GM10847 (cell line): ENCODE results near the gene SEPTIN1.

ENCODE experiments used
- POLR2A ChIP-seq: IDR thresholded peaks from 2 replicates; pipeline ENCODE4 v1.6.1; 2011; ENCODE audit not compliant: insufficient read length; ENCODE audit errors: extremely low read depth

SEPTIN1 gene

DNA sequence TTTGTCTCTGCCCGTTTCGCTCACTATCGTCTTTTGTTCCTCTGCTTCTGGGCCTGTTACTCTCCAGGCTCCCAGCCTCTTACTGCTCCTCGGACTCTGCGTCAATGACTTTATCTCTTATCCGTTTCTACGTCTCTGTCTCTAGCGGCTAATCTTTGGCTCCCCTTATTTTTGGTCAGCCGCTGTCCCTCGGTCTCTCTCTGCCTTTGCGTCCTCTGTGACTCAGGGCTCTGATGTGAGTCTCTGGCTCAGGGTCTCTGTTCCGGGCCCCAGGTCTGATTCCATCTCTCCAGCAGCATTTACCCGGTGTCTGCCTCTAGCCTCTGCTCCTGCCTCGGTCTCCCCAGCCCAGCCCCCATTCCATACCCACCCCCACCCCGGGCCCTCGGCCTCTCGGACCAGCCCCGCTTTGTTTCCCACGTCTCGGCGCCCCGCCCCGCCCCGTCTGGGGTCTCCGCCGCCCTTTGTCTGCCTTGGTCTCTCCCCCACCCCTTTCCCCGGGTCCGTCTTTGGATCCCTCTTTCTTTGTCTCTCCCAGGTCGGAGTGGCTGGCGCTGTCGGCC, 12.3 kb upstream of the SEPTIN1 start:
- TF ChIP-seq POLR2A, result no peak

DNA sequence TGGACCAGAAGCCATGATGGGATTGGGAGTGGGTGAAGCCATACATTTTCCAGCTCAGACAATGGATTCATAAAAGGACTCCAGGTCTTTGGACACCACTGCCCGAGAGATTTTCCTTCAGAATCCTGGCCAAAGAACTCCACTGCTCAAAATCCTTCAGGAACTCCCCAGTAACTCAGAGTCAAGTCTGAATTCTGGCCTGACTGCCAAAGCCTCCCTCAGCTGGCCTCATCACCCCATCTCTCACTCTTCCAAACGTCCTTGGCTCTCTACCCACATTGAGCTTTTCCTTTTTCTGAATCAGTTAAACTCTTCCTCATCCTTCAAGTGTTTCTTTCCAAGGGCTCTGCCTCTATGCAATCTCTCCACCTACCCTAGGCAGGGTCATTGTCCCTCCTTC, 1.2 kb upstream of the SEPTIN1 start:
- TF ChIP-seq POLR2A, result no peak

DNA sequence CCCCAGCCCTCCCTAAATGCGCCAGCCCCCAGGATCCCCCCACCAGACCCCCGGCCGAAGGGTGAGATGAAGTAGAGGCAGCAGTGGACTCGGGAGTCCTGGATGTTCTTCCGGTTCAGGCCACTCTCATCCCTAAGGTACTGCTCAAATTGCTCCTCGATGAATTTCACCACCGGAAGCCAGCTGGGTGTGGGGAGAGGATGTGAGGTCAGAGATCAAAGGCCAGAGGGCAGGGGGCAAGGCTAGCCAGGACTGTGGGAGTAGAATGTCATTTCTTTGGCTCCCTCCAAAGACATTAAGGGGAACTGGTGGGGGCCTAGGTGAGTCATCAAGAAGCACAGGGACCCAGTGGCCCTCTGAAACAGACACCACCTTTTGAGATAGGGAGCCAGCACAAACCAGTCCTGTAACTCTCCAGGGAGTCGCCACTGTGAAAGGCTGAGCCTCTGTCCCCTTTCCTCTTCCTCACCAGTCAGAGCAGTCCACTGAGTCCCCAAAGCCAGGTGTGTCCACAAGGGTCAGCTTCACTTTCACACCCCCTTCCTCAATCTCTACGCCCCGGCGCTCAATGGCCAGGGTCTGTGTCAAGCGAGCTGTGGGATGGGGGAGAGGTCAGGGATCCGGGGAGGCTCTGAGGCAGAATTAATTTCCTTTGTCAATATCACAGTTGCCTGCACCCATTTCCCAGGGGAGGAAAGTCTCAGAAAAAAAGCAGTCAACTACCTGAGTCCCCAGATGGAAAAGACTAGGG, 895 bp downstream of the SEPTIN1 start:
- no peak for TF ChIP-seq POLR2A

DNA sequence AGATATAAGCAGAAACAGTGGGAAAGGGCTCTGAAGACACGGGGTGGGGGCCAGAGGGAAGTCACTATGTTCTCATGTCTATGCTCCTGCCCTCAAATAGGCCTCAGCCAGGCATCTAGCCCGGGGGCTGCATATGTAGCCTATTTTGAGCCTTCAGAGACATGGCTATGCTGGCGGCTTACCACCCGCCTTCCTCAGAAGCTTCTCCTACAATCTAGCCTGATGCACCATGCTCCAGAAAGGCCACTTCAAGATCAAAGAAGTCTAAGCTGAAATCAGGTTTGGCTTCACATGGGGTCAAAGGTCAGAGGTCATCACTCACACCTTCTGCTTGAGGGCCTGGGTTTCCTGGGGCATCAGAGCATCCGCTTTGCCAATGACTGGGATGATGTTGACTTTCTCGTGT, 1.6 kb downstream of the SEPTIN1 start:
- TF ChIP-seq POLR2A, result no peak

DNA sequence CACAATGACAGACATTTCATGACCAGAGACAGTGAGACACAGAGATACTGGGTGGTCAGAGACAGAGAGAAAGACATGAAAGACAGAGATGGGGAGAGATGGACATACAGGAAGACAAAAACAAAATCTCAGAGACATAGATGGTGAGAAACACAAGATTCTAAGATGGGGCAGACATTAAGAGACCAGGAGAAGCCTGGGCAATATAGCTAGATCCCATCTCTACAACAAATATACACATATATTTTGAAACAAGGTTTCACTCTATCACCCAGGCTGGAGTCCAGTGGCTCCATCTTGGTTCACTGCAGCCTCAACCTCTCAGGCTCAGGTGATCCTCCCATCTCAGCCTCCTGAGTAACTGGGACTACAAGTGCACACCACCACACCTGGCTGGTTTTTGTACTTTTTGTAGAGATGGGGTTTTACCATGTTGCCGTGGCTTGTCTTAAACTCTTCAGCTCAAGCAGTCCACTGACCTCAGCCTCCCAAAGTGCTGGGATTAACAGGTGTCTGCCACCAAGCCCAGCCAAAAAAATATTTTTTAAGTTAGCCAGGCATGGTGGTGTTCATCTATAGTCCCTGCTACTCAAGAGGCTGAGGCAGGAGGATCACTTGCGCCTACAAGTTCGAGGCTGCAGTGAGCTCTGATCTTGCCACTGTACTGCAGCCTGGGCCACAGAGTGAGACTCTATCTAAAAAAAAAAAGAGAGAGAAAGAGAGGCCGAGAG, 2.1 kb downstream of the SEPTIN1 start:
- no peak for TF ChIP-seq POLR2A

DNA sequence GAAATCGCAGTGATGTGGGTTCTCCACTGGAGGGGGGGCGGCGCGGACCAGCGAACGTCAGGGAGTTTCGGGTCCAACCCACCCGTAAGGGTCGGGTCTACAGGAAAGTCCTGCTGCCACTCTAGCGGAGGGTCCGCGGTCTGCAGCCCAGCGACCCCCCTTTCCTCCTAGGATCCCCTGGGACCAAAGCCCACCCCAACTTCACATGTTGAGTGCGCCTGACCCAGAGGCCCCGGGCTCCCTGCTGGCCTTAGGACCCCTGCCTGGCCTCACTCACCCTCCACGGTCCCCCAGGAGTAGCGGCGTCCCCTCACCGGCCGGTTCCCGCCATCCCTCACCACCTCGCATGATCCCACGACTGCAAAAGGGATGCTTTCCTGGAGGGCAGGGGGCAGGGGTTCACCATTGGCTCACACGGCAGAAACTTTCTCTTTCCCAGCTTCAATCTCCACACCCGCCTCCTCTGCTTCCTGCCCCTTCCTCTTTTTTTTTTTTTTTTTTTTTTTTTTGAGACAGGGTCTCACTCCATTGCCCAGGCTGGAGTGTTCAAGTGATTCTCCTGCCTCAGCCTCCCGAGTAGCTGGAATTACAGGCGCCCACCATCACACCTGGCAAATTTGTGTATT, 3.1 kb downstream of the SEPTIN1 start:
- TF ChIP-seq POLR2A, result no peak

DNA sequence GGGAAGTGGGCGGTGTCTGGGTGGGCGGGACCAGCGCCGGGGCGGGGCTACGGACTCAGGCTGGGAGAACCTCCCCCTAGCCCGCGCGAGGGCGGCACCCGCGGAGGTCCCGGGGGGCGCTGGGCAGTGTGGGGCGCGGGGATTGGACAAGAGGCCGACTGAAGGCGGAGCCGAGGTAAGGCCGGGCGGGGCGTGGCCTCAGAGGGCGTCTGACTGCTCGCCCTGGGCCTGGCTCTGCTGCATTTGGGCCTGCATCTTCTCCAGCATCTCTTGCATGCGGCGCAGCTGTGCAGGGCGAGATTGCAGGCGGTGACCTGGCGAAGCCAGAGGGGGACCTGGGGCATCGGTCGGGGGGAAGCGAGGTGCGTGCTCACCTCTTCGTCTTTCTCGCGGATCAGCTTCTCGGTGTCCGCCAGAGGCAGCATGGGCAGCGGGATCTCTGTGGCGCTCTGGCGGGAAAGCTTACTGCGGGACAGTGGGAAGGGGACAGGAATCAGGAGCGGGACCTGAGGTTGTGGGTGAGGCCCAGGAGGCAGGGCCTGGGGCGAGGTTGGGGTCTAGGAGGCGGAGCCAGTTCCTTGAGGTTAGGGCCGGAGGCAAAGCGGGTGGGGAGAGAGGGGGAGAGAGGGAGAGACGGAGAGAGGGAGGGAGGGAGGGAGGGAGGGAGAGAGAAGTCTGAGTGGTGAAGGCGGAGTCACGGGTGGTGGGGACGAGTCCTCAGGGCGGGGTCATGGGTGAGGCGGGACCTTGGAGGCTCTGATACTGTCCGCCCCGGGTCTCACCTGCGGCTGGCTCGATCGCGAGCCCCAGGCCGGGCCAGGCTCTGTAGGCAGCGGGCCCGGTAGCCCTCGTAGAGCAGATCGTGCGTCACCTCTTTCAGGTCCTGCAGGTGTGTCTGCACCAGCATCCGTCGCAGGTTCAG, 3.9 kb downstream of the SEPTIN1 start:
- TF ChIP-seq POLR2A, result peak; percentile 73

DNA sequence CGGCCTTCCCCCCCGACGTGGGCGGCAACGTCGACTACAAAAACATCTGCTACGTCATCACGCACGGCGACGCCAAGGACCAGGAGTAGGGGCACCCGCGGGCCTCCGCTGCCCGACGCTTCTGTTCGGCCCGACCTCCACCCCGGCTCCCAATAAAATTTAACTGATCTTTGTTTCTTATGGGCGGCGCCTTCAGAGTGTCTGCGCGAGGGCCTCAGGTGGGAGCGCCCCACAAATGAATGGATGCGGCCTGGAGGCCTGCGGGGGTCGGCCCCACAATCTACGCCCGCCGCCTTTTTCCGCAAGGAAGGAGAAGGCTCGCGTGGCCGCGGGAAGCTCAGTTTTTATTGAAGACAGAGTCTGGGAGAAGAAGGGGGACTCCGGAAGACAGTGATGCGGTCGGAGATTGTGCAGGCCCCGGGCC, 4.5 kb downstream of the SEPTIN1 start:
- TF ChIP-seq POLR2A, result peak; percentile 46

DNA sequence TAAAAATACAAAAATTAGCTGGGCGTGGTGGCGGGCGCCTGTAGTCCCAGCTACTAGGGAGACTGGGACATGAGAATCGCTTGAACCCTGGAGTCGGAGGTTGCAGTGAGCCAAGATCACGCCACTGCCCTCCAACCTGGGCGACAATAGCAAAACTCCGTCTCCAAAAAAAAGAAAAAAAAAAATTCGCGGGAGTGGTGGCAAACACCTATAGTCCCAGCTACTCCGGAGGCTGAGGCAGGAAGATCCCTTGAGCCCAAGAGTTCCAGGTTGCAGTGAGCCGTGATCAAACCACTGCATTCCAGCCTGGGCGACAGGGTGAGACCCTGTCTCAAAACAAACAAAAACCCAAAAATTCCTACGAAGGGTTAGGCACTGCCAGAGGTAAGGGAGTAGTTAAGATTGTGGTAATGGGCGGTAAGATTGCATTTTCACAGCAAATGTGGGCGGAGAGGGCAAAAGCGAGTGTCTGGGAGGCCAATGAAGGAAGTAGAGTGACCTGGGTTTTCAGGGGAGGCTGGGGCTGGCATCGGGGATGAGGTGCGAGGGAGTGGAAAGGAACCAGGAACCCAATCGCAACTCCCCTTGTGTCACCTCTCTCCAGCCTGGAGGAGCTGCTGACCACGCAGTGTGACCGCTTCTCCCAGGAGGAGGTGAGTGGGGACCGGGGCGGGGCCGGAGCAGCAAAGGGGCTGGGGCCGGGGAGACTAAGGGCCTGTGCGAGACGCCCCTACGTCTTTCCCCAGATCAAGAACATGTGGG, 5.1 kb downstream of the SEPTIN1 start:
- TF ChIP-seq POLR2A, result no peak

DNA sequence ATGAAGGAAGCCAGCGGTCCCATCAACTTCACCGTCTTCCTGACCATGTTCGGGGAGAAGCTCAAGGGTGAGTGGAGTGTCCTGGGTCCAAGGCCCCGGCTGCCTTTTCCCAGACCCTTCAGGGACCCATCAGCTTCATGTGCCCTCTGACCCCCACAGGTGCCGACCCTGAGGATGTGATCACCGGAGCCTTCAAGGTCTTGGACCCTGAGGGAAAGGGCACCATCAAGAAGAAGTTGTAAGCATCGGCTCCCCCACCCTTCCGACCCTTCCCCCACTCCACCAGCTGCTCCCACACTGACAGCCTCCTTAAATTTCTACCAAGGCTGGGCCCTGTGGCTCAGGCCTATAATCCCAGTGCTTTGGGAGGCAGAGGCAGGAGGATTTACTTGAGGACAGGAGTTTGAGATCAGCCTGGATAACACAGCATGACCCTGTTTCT, 5.9 kb downstream of the SEPTIN1 start:
- no peak for TF ChIP-seq POLR2A

DNA sequence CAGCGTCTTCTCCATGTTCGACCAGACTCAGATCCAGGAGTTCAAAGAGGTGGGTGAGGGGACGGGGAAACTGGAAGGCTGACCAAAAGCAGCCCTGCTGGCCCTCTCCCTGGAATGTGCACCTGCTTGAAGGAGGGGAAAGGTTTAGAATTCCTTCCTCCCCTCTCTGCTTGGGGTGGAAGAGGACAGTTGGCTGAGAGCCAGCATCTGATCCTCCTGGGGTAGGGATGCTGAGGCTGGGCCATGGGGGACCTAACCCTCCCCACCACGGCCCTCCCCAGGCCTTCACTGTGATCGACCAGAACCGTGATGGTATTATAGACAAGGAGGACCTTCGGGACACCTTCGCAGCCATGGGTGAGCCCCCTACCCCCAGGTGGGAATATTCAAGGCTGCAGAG, 6.5 kb downstream of the SEPTIN1 start:
- no peak for TF ChIP-seq POLR2A

DNA sequence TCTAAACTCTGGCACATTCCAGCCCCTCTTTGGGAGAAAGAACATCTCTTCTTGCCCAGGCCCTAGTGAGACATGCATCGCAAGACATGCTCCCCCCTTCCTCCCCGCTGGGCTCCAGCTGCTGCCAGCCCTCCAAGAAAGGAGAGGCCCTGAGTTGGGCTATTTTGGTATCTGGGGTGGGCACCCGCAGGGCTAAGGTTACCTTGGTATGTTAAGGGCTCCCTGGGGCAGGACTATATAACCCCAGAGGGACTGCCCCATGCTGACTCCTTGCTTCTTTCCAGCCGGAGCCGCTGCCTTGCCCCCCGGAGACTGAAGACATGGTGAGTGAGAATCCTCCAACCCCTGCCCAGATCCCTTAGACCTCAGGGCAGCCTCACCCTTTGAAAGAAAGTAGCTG, 7.8 kb downstream of the SEPTIN1 start, which contains the start of gene MYL11:
MYL11 (plus strand) TSS at position 265 of the 400 bp plus-strand sequence; CDS start at position 321, 56 bp downstream.
- TF ChIP-seq POLR2A, result no peak

DNA sequence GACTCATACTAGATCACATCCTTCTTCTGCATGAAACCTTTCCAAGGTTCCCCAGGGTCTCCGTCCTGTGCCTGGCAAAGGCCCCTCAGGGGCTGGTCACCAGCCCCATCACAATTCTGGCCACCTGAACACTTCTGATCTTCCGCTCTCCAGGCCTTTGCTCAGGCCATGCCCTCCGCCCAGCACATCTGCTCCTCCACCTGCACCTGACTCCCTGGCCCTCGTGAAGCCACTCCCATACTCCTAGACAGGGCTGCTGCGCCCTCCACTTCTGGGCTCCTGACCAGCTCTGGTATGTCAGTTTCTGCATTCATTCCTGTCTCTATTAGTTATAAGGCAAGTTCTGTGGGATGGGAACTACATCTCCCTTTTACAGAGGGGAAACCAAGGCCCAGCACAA, 9.6 kb downstream of the SEPTIN1 start:
- no peak for TF ChIP-seq POLR2A
